SK-N-SH (cell line): ENCODE measurements around the gene FSTL5. TPM values are rescaled to one million over a fixed set of nuclear protein-coding genes. Genes with fewer than 3 reads are reported as not detected.
"Not testable (repeated sequence)": the region's sequence is repeated elsewhere in the genome, so short reads cannot be mapped to it uniquely, and the experiment has no call there.

ENCODE experiments used
- CTCF ChIA-PET: fragments of 300-600, 350-600 bp; formaldehyde crosslinking; extraction: SDS; loops from one replicate; lab custom pipeline; 2021; lab: Yijun Ruan, JAX
- POLR2A ChIA-PET: fragments of 350-600 bp; sonication (Branson Sonifier 250); formaldehyde crosslinking; extraction: SDS; loops from one replicate; lab custom pipeline; 2020; ENCODE audit warnings: antibody characterized with exemption, inconsistent platforms; lab: Yijun Ruan, JAX
- DNase-seq: peaks from one replicate; pipeline ENCODE4 v3.0.0; 2012
- H2AFZ ChIP-seq: fragments of 200-600 bp; sonication (generic); 2 replicates; pipeline ENCODE4 v1.8.1; 2016; ENCODE audit warnings: antibody characterized with exemption, mild to moderate bottlenecking, low read depth
- H3F3A ChIP-seq: fragments of 200-600 bp; sonication (generic); replicated peaks from 2 replicates; pipeline ENCODE3; 2016; ENCODE audit warnings: antibody characterized with exemption, mild to moderate bottlenecking; ENCODE audit not compliant: insufficient read depth
- H3K27ac ChIP-seq, 2 experiments: fragments of 200-500 bp in 1 of 2; fragments of 200-600 bp in 1 of 2; sonication (Bioruptor generic) in 1 of 2; sonication (generic), shearing (Covaris generic) in 1 of 2; 2 replicates each; pipeline versions ENCODE4 v1.5.1 to v1.6.1; 2014 to 2016; ENCODE audit warnings: low read depth in 2 of 2, inconsistent platforms in 1 of 2, low read length in 1 of 2, mild to moderate bottlenecking in 1 of 2, mixed read lengths in 1 of 2
- H3K27me3 ChIP-seq: fragments of 200-600 bp; sonication (generic), shearing (Covaris generic); 2 replicates; pipeline ENCODE4 v1.6.1; 2016; ENCODE audit warnings: mixed run types; ENCODE audit not compliant: insufficient read depth
- H3K36me3 ChIP-seq, 2 experiments: fragments of 200-500 bp in 1 of 2; fragments of 200-600 bp in 1 of 2; sonication (Bioruptor generic) in 1 of 2; sonication (generic) in 1 of 2; replicated peaks in 1 of 2; 2 replicates each; pipeline versions ENCODE3 to v1.5.1; 2014 to 2016; ENCODE audit warnings: low read length in 1 of 2, mild to moderate bottlenecking in 1 of 2; ENCODE audit not compliant: insufficient read depth in 2 of 2, control insufficient read depth in 1 of 2
- H3K4me1 ChIP-seq, 2 experiments: fragments of 200-500 bp in 1 of 2; fragments of 200-600 bp in 1 of 2; sonication (Bioruptor generic) in 1 of 2; sonication (generic), shearing (Covaris generic) in 1 of 2; 2 replicates each; pipeline versions ENCODE4 v1.5.1 to v1.6.1; 2014 to 2016; ENCODE audit warnings: low read depth in 1 of 2, low read length in 1 of 2, mixed run types in 1 of 2; ENCODE audit not compliant: insufficient read depth in 2 of 2, control insufficient read depth in 1 of 2
- H3K4me2 ChIP-seq: fragments of 200-600 bp; sonication (generic), shearing (Covaris generic); 2 replicates; pipeline ENCODE4 v1.6.1; 2017; ENCODE audit warnings: mixed run types
- H3K4me3 ChIP-seq, 2 experiments: fragments of 200-500 bp in 1 of 2; fragments of 200-600 bp in 1 of 2; sonication (Bioruptor generic) in 1 of 2; sonication (generic), shearing (Covaris generic) in 1 of 2; 2 replicates each; pipeline versions ENCODE4 v1.5.1 to v1.8.1; 2014 to 2016; ENCODE audit warnings: low read depth in 2 of 2, inconsistent platforms in 1 of 2, low read length in 1 of 2, mild to moderate bottlenecking in 1 of 2, mixed read lengths in 1 of 2, moderate library complexity in 1 of 2
- H3K79me2 ChIP-seq: fragments of 200-600 bp; sonication (generic); 2 replicates; pipeline ENCODE4 v1.8.1; 2017; ENCODE audit warnings: mild to moderate bottlenecking; ENCODE audit not compliant: insufficient read depth
- H3K9ac ChIP-seq: fragments of 200-600 bp; sonication (generic); 2 replicates; pipeline ENCODE4 v1.6.1; 2017; ENCODE audit warnings: mixed run types
- H3K9me2 ChIP-seq: fragments of 200-600 bp; sonication (generic); 2 replicates; pipeline ENCODE4 v1.6.1; 2017; ENCODE audit warnings: mixed run types
- H3K9me3 ChIP-seq: fragments of 200-600 bp; sonication (generic); 2 replicates; pipeline ENCODE4 v1.6.1; 2017; ENCODE audit warnings: mixed run types, mild to moderate bottlenecking, moderate library complexity
- H4K20me1 ChIP-seq: fragments of 200-600 bp; sonication (generic); 2 replicates; pipeline ENCODE4 v1.6.1; 2017; ENCODE audit warnings: mild to moderate bottlenecking, mixed run types; ENCODE audit not compliant: insufficient read depth
- ELF1 ChIP-seq: IDR thresholded peaks from 2 replicates; pipeline ENCODE4 v1.4.0; 2012
- FOSL2 ChIP-seq: IDR thresholded peaks from 2 replicates; pipeline ENCODE4 v1.4.0; 2012; ENCODE audit warnings: low read depth, mild to moderate bottlenecking, moderate library complexity, borderline replicate concordance
- GATA2 ChIP-seq: sonication (generic); formaldehyde crosslinking; IDR thresholded peaks from 2 replicates; pipeline ENCODE4 v1.5.0; 2020; ENCODE audit warnings: mild to moderate bottlenecking, missing genetic modification reagents
- JUND ChIP-seq: IDR thresholded peaks from 2 replicates; pipeline ENCODE4 v1.4.0; 2012
- MXI1 ChIP-seq: IDR thresholded peaks from 2 replicates; pipeline ENCODE4 v1.6.1; 2012; ENCODE audit warnings: mild to moderate bottlenecking, low read depth, low read length, improper control_type of control experiment
- NRF1 ChIP-seq: IDR thresholded peaks from 2 replicates; pipeline ENCODE4 v1.6.1; 2012; ENCODE audit warnings: low read depth, mild to moderate bottlenecking, low read length
- RFX5 ChIP-seq: IDR thresholded peaks from 2 replicates; pipeline ENCODE4 v1.6.1; 2012; ENCODE audit warnings: mild to moderate bottlenecking, improper control_type of control experiment, low read length
- TAF1 ChIP-seq: IDR thresholded peaks from 2 replicates; pipeline ENCODE4 v1.6.1; 2012; ENCODE audit warnings: low read depth, mild to moderate bottlenecking, low read length, moderate library complexity, borderline replicate concordance
- WGBS: methylation state at CpG from one replicate; pipeline ENCODE4 v1.1.6; 2017; ENCODE audit warnings: low lambda C conversion rate; 5-methylcytosine and 5-hydroxymethylcytosine counted together
- polyA plus RNA-seq, 3 experiments: library from polyadenylated mRNA; depleted of rRNA; stranded (reverse); fragments of >200 nt; gene quantifications; 2 replicates each; pipeline ENCODE4 v1.2.3, GENCODE V29; 2012
- TF ChIP-seq, protein P1 (sequence below): IDR thresholded peaks from 2 replicates; pipeline ENCODE4; 2012
- TF ChIP-seq, protein P2 (sequence below): fragments of 150-350 bp; IDR thresholded peaks from 2 replicates; pipeline ENCODE4 v1.6.1; 2016; ENCODE audit warnings: mild to moderate bottlenecking, low read depth, low read length

Gene FSTL5
- polyA plus RNA-seq, 1 of the 3 experiments (the other 2 are of a cell fraction) = 0.07 TPM

DNA sequence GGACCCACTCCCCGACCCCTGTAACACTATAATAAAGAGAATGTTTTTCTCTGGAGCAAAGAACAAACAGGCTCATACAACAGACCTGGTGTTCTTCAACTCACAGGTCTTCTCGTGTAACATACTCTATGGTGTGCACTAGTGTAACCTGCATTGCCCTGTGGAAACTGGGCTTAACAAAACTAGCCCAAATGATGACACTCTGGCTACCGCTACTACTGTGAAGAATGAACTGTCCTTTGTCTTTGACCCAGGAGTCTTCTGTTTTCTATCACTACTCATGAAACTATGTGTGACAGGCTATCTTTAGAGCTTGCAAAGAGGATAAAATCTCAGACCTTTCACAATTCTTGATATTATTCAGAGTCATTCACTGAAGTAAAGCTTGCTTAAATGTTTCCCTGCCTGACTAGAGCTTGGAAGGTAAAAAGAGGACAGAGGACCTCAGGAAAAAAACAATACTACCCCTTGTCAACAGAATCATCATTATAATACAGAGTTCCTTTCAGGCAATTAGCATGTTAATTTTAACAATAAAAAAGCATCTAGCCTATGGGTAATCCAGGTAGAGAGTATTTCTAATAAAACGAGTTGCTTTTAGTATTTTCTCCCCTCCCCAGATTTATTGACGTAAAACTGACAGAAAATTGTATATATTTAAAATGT is 59.2 kb downstream of the FSTL5 start:
- H2AFZ ChIP-seq = no peak overlapping the region
- TF ChIP-seq NRF1 (no peak), GATA2 (CRISPR knock-in tag) (no peak), MXI1 (no peak), TAF1 (no peak), FOSL2 (no peak)
- TF ChIP-seq, protein P1, sequence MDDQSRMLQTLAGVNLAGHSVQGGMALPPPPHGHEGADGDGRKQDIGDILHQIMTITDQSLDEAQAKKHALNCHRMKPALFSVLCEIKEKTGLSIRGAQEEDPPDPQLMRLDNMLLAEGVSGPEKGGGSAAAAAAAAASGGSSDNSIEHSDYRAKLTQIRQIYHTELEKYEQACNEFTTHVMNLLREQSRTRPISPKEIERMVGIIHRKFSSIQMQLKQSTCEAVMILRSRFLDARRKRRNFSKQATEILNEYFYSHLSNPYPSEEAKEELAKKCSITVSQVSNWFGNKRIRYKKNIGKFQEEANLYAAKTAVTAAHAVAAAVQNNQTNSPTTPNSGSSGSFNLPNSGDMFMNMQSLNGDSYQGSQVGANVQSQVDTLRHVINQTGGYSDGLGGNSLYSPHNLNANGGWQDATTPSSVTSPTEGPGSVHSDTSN = no peak
- TF ChIP-seq, protein P2, sequence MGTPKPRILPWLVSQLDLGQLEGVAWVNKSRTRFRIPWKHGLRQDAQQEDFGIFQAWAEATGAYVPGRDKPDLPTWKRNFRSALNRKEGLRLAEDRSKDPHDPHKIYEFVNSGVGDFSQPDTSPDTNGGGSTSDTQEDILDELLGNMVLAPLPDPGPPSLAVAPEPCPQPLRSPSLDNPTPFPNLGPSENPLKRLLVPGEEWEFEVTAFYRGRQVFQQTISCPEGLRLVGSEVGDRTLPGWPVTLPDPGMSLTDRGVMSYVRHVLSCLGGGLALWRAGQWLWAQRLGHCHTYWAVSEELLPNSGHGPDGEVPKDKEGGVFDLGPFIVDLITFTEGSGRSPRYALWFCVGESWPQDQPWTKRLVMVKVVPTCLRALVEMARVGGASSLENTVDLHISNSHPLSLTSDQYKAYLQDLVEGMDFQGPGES = no peak
- no peak overlapping the region for H3K9ac ChIP-seq
- ChIA-PET CTCF (no interaction called here), POLR2A (no interaction called here)
- no peaks in the 10 kb centered on the region for H3K36me3 ChIP-seq
- H3K4me3 ChIP-seq = no peak overlapping the region
- no peaks in the 10 kb centered on the region; a peak in 1 of 4 replicates for H3K4me1 ChIP-seq
- no peaks in the 10 kb centered on the region for H3K9me2 ChIP-seq
- H4K20me1 ChIP-seq = no peaks in the 10 kb centered on the region
- H3K4me2 ChIP-seq = no peak overlapping the region
- no peaks in the 10 kb centered on the region for H3K27me3 ChIP-seq
- H3F3A ChIP-seq = no peaks in the 10 kb centered on the region
- no peak for DNase-seq
- no peaks in the 10 kb centered on the region for H3K79me2 ChIP-seq
- H3K27ac ChIP-seq = no peak overlapping the region; a peak in 1 of 4 replicates
- 43% methylated on average over 5 of the region's 5 CpGs for WGBS
- H3K9me3 ChIP-seq = no peaks in the 10 kb centered on the region

DNA sequence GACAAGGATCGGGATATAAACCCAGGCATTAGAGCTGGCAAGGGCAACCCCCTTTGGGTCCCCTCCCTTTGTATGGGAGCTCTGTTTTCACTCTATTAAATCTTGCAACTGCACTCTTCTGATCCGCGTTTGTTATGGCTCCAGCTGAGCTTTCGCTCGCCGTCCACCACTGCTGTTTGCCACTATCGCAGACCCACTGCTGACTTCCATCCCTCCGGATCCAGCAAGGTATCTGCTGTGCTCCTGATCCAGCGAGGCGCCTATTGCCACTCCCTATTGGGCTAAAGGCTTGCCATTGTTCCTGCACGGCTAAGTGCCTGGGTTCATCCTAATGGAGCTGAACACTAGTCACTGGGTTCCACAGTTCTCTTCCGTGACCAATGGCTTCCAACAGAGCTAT is 59.9 kb downstream of the FSTL5 start:
- 85% methylated on average over 11 of the region's 12 CpGs for WGBS
- H3K36me3 ChIP-seq, CTCF ChIA-PET, H4K20me1 ChIP-seq, H3K4me1 ChIP-seq, H3K9me2 ChIP-seq, H3K4me3 ChIP-seq, H3K27ac ChIP-seq, H3K79me2 ChIP-seq, DNase-seq, H3F3A ChIP-seq, H3K27me3 ChIP-seq, POLR2A ChIA-PET, H3K9ac ChIP-seq, H3K9me3 ChIP-seq, H2AFZ ChIP-seq, H3K4me2 ChIP-seq: not testable (repeated sequence)

DNA sequence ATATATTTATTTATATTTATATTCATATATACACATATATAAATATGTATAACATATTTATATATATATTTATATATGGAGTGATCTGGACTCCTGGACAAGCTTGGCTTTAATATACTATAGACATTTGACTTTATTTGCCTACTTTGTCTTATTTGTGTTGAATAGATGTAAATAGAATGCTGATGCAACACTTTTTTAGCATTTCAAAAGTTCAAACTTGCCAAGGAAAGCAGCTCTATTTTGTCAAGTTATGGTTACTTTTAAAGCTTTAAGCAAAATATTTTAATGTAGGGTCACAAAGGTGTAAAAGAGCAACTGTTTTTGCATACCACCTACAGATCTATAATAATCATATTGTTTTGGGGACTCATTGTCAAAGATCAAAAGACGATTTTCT is 61.1 kb downstream of the FSTL5 start:
- Histone ChIP-seq H3K9me3 (no peaks in the 10 kb centered on the region), H3K9me2 (no peaks in the 10 kb centered on the region), H4K20me1 (no peaks in the 10 kb centered on the region)
- TF ChIP-seq ELF1 = no peak
- no peak for TF ChIP-seq JUND
- no peak for TF ChIP-seq RFX5
- TF ChIP-seq, all 33 proteins: peak for 0
- H3K27me3 ChIP-seq = no peaks in the 10 kb centered on the region
- no peak for DNase-seq
- no peak overlapping the region for H3K4me2 ChIP-seq
- no peak overlapping the region for H2AFZ ChIP-seq
- H3K9ac ChIP-seq = no peak overlapping the region
- H3F3A ChIP-seq = no peaks in the 10 kb centered on the region
- 49% methylated on average over 1 of the region's 1 CpG for WGBS
- no peaks in the 10 kb centered on the region; a peak in 1 of 4 replicates for H3K4me1 ChIP-seq
- no peak overlapping the region for H3K27ac ChIP-seq
- ChIA-PET CTCF (no interaction called here), POLR2A (no interaction called here)
- no peaks in the 10 kb centered on the region for H3K79me2 ChIP-seq
- no peaks in the 10 kb centered on the region for H3K36me3 ChIP-seq
- H3K4me3 ChIP-seq = no peak overlapping the region
